ENCODE results near the gene HOXC9.

DNA sequence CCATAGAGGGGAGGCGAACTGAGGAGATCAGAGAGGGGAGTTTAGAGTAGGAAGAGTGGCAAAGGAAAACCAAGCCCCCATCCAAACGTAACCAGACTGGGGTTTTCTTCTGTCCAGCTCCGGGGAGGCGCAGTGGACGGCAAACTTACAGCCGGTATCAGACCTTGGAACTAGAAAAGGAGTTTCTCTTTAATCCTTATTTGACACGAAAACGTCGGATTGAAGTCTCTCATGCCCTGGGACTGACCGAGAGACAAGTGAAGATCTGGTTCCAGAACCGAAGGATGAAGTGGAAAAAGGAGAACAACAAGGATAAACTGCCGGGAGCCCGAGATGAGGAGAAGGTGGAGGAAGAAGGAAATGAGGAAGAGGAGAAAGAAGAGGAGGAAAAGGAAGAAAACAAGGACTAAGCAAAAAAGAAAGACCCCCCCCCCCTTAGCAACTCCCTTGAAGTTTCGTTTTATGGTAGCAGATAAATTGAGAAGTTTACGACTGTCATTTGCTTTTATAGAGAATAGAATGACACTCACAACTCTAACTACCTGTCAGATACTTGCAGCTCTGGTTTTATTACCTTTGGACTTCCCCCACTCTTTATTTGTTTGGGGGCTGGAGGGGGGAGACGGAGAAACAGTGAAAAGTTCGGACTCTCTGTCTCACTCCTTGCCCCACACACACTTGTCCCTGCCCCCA, 11.2 kb downstream of the HOXC9 start:
- TF ChIP-seq, protein P1, sequence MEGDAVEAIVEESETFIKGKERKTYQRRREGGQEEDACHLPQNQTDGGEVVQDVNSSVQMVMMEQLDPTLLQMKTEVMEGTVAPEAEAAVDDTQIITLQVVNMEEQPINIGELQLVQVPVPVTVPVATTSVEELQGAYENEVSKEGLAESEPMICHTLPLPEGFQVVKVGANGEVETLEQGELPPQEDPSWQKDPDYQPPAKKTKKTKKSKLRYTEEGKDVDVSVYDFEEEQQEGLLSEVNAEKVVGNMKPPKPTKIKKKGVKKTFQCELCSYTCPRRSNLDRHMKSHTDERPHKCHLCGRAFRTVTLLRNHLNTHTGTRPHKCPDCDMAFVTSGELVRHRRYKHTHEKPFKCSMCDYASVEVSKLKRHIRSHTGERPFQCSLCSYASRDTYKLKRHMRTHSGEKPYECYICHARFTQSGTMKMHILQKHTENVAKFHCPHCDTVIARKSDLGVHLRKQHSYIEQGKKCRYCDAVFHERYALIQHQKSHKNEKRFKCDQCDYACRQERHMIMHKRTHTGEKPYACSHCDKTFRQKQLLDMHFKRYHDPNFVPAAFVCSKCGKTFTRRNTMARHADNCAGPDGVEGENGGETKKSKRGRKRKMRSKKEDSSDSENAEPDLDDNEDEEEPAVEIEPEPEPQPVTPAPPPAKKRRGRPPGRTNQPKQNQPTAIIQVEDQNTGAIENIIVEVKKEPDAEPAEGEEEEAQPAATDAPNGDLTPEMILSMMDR (IDR thresholded peaks at IDR 0.05; ENCODE audit: low read depth, low read length): no peak
- TF ChIP-seq, protein P2, sequence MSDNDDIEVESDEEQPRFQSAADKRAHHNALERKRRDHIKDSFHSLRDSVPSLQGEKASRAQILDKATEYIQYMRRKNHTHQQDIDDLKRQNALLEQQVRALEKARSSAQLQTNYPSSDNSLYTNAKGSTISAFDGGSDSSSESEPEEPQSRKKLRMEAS (IDR thresholded peaks at IDR 0.05; ENCODE audit: low read depth, low read length): no peak
- no peak for TF ChIP-seq POLR2A (IDR thresholded peaks at IDR 0.05; ENCODE audit: extremely low read depth, insufficient read length)
